Neural progenitor cell (in vitro differentiated cells): ENCODE data around the gene UMOD. TPM values are rescaled to one million over a fixed set of nuclear protein-coding genes. Genes with fewer than 3 reads are reported as not detected.

Source experiments
- DNase-seq: peaks from one replicate; pipeline ENCODE4 v3.0.0-alpha.2; 2016; ENCODE audit warnings: low spot score
- H2AFZ ChIP-seq: fragments of 200-600 bp; sonication (generic); replicated peaks from 2 replicates; pipeline ENCODE4 v1.6.1; 2016; ENCODE audit warnings: antibody characterized with exemption
- H3F3A ChIP-seq: fragments of 200-600 bp; sonication (generic); 2 replicates; pipeline ENCODE4 v1.6.1; 2016; ENCODE audit warnings: antibody characterized with exemption, low read depth
- H3K27ac ChIP-seq: fragments of 200-600 bp; sonication (generic); 2 replicates; pipeline ENCODE4 v1.5.1; 2016; ENCODE audit warnings: mild to moderate bottlenecking
- H3K27me3 ChIP-seq: fragments of 200-600 bp; sonication (generic); 2 replicates; pipeline ENCODE4 v1.6.1; 2016; ENCODE audit warnings: mild to moderate bottlenecking, moderate library complexity
- H3K36me3 ChIP-seq: fragments of 200-600 bp; sonication (generic); 2 replicates; pipeline ENCODE4 v1.5.1; 2016
- H3K4me1 ChIP-seq: fragments of 200-600 bp; sonication (generic); 2 replicates; pipeline ENCODE4 v1.6.1; 2016; ENCODE audit warnings: mixed run types
- H3K4me2 ChIP-seq: fragments of 200-600 bp; sonication (generic); 2 replicates; pipeline ENCODE4 v1.6.1; 2016
- H3K4me3 ChIP-seq: fragments of 200-600 bp; sonication (generic); 2 replicates; pipeline ENCODE4 v1.5.1; 2016
- H3K79me2 ChIP-seq: fragments of 200-600 bp; sonication (generic); 2 replicates; pipeline ENCODE4 v1.6.1; 2016; ENCODE audit warnings: low read depth
- H3K9ac ChIP-seq: fragments of 200-600 bp; sonication (generic); 2 replicates; pipeline ENCODE4 v1.6.1; 2016
- H3K9me3 ChIP-seq: fragments of 200-600 bp; sonication (generic); 2 replicates; pipeline ENCODE4 v1.5.1; 2016; ENCODE audit warnings: low read depth
- H4K20me1 ChIP-seq: fragments of 200-600 bp; sonication (generic); 2 replicates; pipeline ENCODE4 v1.6.1; 2016; ENCODE audit warnings: low read depth
- H3K27ac Mint-ChIP-seq: 3 replicates; pipeline ENCODE4 v1.8.0; 2021; ENCODE audit warnings: mixed read lengths
- H3K27me3 Mint-ChIP-seq: 2 replicates; pipeline ENCODE4 v1.8.0; 2022; ENCODE audit warnings: low read depth, mild to moderate bottlenecking, inconsistent platforms, moderate library complexity, mixed read lengths; ENCODE audit not compliant: insufficient read depth
- H3K36me3 Mint-ChIP-seq: 3 replicates; pipeline ENCODE4 v1.8.0; 2021; ENCODE audit warnings: mixed read lengths
- H3K4me1 Mint-ChIP-seq: 3 replicates; pipeline ENCODE4 v1.8.0; 2021; ENCODE audit warnings: mixed read lengths
- H3K4me3 Mint-ChIP-seq: 3 replicates; pipeline ENCODE4 v1.8.0; 2021; ENCODE audit warnings: mild to moderate bottlenecking, moderate library complexity, mixed read lengths
- H3K9me3 Mint-ChIP-seq: 3 replicates; pipeline ENCODE4 v1.8.0; 2020; ENCODE audit warnings: mixed read lengths
- CTCF ChIP-seq: fragments of 200-600 bp; sonication (generic); IDR thresholded peaks from 2 replicates; pipeline ENCODE4 v1.5.1; 2017; ENCODE audit warnings: antibody characterized with exemption, mild to moderate bottlenecking
- EZH2 ChIP-seq: fragments of 200-600 bp; sonication (generic); IDR thresholded peaks from 2 replicates; pipeline ENCODE4 v1.6.1; 2017; ENCODE audit warnings: antibody characterized with exemption, mild to moderate bottlenecking, moderate library complexity
- EZH2phosphoT487 ChIP-seq: fragments of 200-600 bp; sonication (generic); IDR thresholded peaks from 2 replicates; pipeline ENCODE4 v1.6.1; 2017; ENCODE audit warnings: antibody characterized with exemption
- total RNA-seq: library from RNA; depleted of rRNA; stranded (reverse); fragments of >200 nt; gene quantifications from 2 replicates; pipeline ENCODE4 v1.2.3, GENCODE V29; 2015; ENCODE audit warnings: low replicate concordance

UMOD gene
- total RNA-seq, 1 donor from 2014 or later, result not detected

GRCh38 chr16:20319406-20319805 is 33.1 kb downstream of the UMOD start:
- Mint-ChIP-seq H3K9me3 (no peaks in the 10 kb centered on the region), H3K27ac (no peak overlapping the region)

GRCh38 chr16:20318437-20318836 is 34.1 kb downstream of the UMOD start:
- H3K27me3 Mint-ChIP-seq, result peaks cover 14% of the 10 kb centered on the region
- no peak overlapping the region for H3K9ac ChIP-seq

More at GRCh38 chr16:20319406-20319805, 33.1 kb downstream of the UMOD start:
- no peaks in the 10 kb centered on the region for H3K36me3 ChIP-seq
- H3K4me1 ChIP-seq, result no peaks in the 10 kb centered on the region
- H3K4me2 ChIP-seq, result no peak overlapping the region
- no peak overlapping the region for H3K9ac ChIP-seq
- Mint-ChIP-seq H3K36me3 (no peaks in the 10 kb centered on the region), H3K27me3 (peaks cover 14% of the 10 kb centered on the region), H3K4me1 (no peaks in the 10 kb centered on the region), H3K4me3 (no peak overlapping the region)
- no peak overlapping the region for H3K27ac ChIP-seq
- H2AFZ ChIP-seq, result no peak overlapping the region
- no peaks in the 10 kb centered on the region for H3K79me2 ChIP-seq
- H3K9me3 ChIP-seq, result no peaks in the 10 kb centered on the region
- no peaks in the 10 kb centered on the region for H3K27me3 ChIP-seq
- no peak overlapping the region for H3K4me3 ChIP-seq
- DNase-seq, result no peak
- no peaks in the 10 kb centered on the region for H3F3A ChIP-seq
- TF ChIP-seq CTCF (no peak), EZH2 (no peak), EZH2phosphoT487 (no peak)
- no peaks in the 10 kb centered on the region for H4K20me1 ChIP-seq

GRCh38 chr16:20318006-20318405 is 34.5 kb downstream of the UMOD start:
- H3K4me3 ChIP-seq, result no peak overlapping the region
- no peaks in the 10 kb centered on the region for H3K4me1 ChIP-seq
- no peak overlapping the region for H3K27ac Mint-ChIP-seq
- no peaks in the 10 kb centered on the region for H3K9me3 Mint-ChIP-seq
- H3K27ac ChIP-seq, result no peak overlapping the region
- H3K36me3 ChIP-seq, result no peaks in the 10 kb centered on the region
- no peaks in the 10 kb centered on the region for H3K4me1 Mint-ChIP-seq
- H2AFZ ChIP-seq, result no peak overlapping the region
- no peaks in the 10 kb centered on the region for H3K9me3 ChIP-seq
- TF ChIP-seq EZH2, result no peak
- TF ChIP-seq CTCF, result no peak
- TF ChIP-seq EZH2phosphoT487, result no peak
- H3K27me3 Mint-ChIP-seq, result peaks cover 14% of the 10 kb centered on the region
- no peak overlapping the region for H3K9ac ChIP-seq
- H3K79me2 ChIP-seq, result no peaks in the 10 kb centered on the region
- H3K27me3 ChIP-seq, result no peaks in the 10 kb centered on the region
- no peaks in the 10 kb centered on the region for H3K36me3 Mint-ChIP-seq
- H4K20me1 ChIP-seq, result no peaks in the 10 kb centered on the region
- H3F3A ChIP-seq, result no peaks in the 10 kb centered on the region
- no peak overlapping the region for H3K4me3 Mint-ChIP-seq
- no peak for DNase-seq
- H3K4me2 ChIP-seq, result no peak overlapping the region

More at GRCh38 chr16:20318437-20318836, 34.1 kb downstream of the UMOD start:
- Histone ChIP-seq H3K4me3 (no peak overlapping the region), H3K4me2 (no peak overlapping the region), H3K79me2 (no peaks in the 10 kb centered on the region), H3K27me3 (no peaks in the 10 kb centered on the region), H3K4me1 (no peaks in the 10 kb centered on the region), H4K20me1 (no peaks in the 10 kb centered on the region), H3F3A (no peaks in the 10 kb centered on the region), H3K36me3 (no peaks in the 10 kb centered on the region), H3K9me3 (no peaks in the 10 kb centered on the region), H3K27ac (no peak overlapping the region), H2AFZ (no peak overlapping the region)
- DNase-seq, result no peak
- H3K4me1 Mint-ChIP-seq, result no peaks in the 10 kb centered on the region
- no peak overlapping the region for H3K27ac Mint-ChIP-seq
- H3K36me3 Mint-ChIP-seq, result no peaks in the 10 kb centered on the region
- no peak overlapping the region for H3K4me3 Mint-ChIP-seq
- TF ChIP-seq EZH2 (no peak), EZH2phosphoT487 (no peak), CTCF (no peak)
- no peaks in the 10 kb centered on the region for H3K9me3 Mint-ChIP-seq
